AG08395 (cell line): Measurements from ENCODE around the gene ROR2.
A peak's percentile ranks its signal among the peaks of the same experiment; 100 is the strongest.
"Not testable (repeated sequence)": the region's sequence is repeated elsewhere in the genome, so short reads cannot be mapped to it uniquely, and the experiment has no call there.

Experiments used
- DNase-seq: peaks from one replicate; pipeline ENCODE4 v3.0.0; 2012; ENCODE audit warnings: mixed read lengths, low spot score

ROR2 gene

GRCh38 chr9:91678807-91679580 is 271.0 kb downstream of the ROR2 start:
- DNase-seq: no peak

- DNase-seq: no peak
These were observed 272.1 kb downstream of the ROR2 start for GRCh38 chr9:91677822-91678436.

GRCh38 chr9:91677331-91677730 is 272.7 kb downstream of the ROR2 start:
- no peak for DNase-seq

- no peak for DNase-seq
These were observed 274.0 kb downstream of the ROR2 start for GRCh38 chr9:91676046-91676445.

- DNase-seq: no peak
These were observed 285.4 kb downstream of the ROR2 start for GRCh38 chr9:91664663-91665062.

GRCh38 chr9:91663858-91664257 is 286.2 kb downstream of the ROR2 start:
- no peak for DNase-seq

GRCh38 chr9:91661451-91661850 is 288.6 kb downstream of the ROR2 start:
- DNase-seq: no peak

- no peak for DNase-seq
These were observed 289.5 kb downstream of the ROR2 start for GRCh38 chr9:91660521-91660920.

- DNase-seq: peak; percentile 53
These were observed 290.2 kb downstream of the ROR2 start for GRCh38 chr9:91659529-91660495.

- DNase-seq: no peak
These were observed 291.4 kb downstream of the ROR2 start for GRCh38 chr9:91658513-91659105.

GRCh38 chr9:91657501-91657900 is 292.5 kb downstream of the ROR2 start:
- DNase-seq: no peak

GRCh38 chr9:91655658-91656057 is 294.4 kb downstream of the ROR2 start:
- no peak for DNase-seq

GRCh38 chr9:91655215-91655614 is 294.8 kb downstream of the ROR2 start:
- no peak for DNase-seq

GRCh38 chr9:91654527-91654926 is 295.5 kb downstream of the ROR2 start:
- DNase-seq: no peak

GRCh38 chr9:91647371-91647770 is 302.7 kb downstream of the ROR2 start:
- DNase-seq: no peak

GRCh38 chr9:91646702-91647101 is 303.3 kb downstream of the ROR2 start:
- DNase-seq: no peak

- DNase-seq: no peak
These were observed 305.6 kb downstream of the ROR2 start for GRCh38 chr9:91644433-91644832.

GRCh38 chr9:91643481-91644077 is 306.4 kb downstream of the ROR2 start:
- no peak for DNase-seq

- no peak for DNase-seq
These were observed 307.3 kb downstream of the ROR2 start for GRCh38 chr9:91642771-91643170.

GRCh38 chr9:91640428-91640827 is 309.6 kb downstream of the ROR2 start:
- DNase-seq: no peak

GRCh38 chr9:91639054-91639453 is 311.0 kb downstream of the ROR2 start:
- no peak for DNase-seq

- not testable (repeated sequence) for DNase-seq
These were observed 315.2 kb downstream of the ROR2 start for GRCh38 chr9:91634832-91635231.
